Panc1 (cell line): ENCODE results near the gene FAM163B. TPM values are rescaled to one million over a fixed set of nuclear protein-coding genes. Genes with fewer than 3 reads are reported as not detected.

Experiments
- ATAC-seq: fragments of 200-7000 bp; cut with Tn5 transposase; 2 replicates; pipeline ENCODE4 v1.9.1; 2020; ENCODE audit warnings: mild to moderate bottlenecking, moderate library complexity
- BruUV-seq: library from RNA; stranded (reverse); fragments of 400-500 nt; replicated peaks from 2 replicates; lab custom pipeline; 2021; lab: Mats Ljungman, UMichigan
- CTCF ChIA-PET: fragments of 300-600 bp; sonication (Branson Sonifier 250); formaldehyde crosslinking; loops from one replicate; lab custom pipeline; 2022; ENCODE audit warnings: antibody characterized with exemption; lab: Charles Lee
- POLR2A ChIA-PET: fragments of 300-600 bp; sonication (Branson Sonifier 250); formaldehyde crosslinking; loops from one replicate; lab custom pipeline; 2022; ENCODE audit warnings: antibody characterized with exemption; lab: Charles Lee
- DNase-seq: peaks from one replicate; pipeline ENCODE4 v3.0.0-alpha.2; 2010; ENCODE audit warnings: low read depth, low spot score
- H3K27ac ChIP-seq: 2 replicates; pipeline ENCODE4 v1.5.1; 2011; ENCODE audit warnings: mild to moderate bottlenecking, low read length, inconsistent platforms
- H3K27me3 ChIP-seq: fragments of 200-500 bp; sonication (Bioruptor generic); 2 replicates; pipeline ENCODE4 v1.6.0; 2014; ENCODE audit warnings: low read length, inconsistent platforms; ENCODE audit not compliant: control insufficient read depth, insufficient read depth
- H3K36me3 ChIP-seq: fragments of 200-500 bp; sonication (Bioruptor generic); 2 replicates; pipeline ENCODE4 v1.5.1; 2014; ENCODE audit warnings: inconsistent platforms, mild to moderate bottlenecking, low read length, moderate library complexity; ENCODE audit not compliant: control insufficient read depth, insufficient read depth
- H3K4me1 ChIP-seq: 2 replicates; pipeline ENCODE4 v1.5.1; 2011; ENCODE audit warnings: inconsistent platforms, mild to moderate bottlenecking, low read length, moderate library complexity; ENCODE audit not compliant: control insufficient read depth, insufficient read depth
- H3K4me3 ChIP-seq, 2 experiments: 2 replicates each; pipeline ENCODE4 v1.5.1; 2011 to 2012; ENCODE audit warnings: low read depth in 2 of 2, low read length in 2 of 2, mild to moderate bottlenecking in 2 of 2, inconsistent platforms in 1 of 2, moderate library complexity in 1 of 2
- H3K9me3 ChIP-seq: fragments of 200-500 bp; sonication (Bioruptor generic); 2 replicates; pipeline ENCODE4 v1.5.1; 2014; ENCODE audit warnings: low read depth, mild to moderate bottlenecking, inconsistent platforms, low read length, moderate library complexity; ENCODE audit not compliant: control insufficient read depth, insufficient read depth
- POLR2AphosphoS5 ChIP-seq: IDR thresholded peaks from 2 replicates; pipeline ENCODE4 v1.6.1; 2012; ENCODE audit warnings: mild to moderate bottlenecking, low read depth, low read length, moderate library complexity
- SIN3A ChIP-seq: IDR thresholded peaks from 2 replicates; pipeline ENCODE4 v1.6.1; 2012; ENCODE audit warnings: low read depth, mild to moderate bottlenecking, low read length, moderate library complexity, borderline replicate concordance; ENCODE audit not compliant: insufficient read depth
- TCF7L2 ChIP-seq: IDR thresholded peaks from 2 replicates; pipeline ENCODE4 v1.6.1; 2011; ENCODE audit warnings: mild to moderate bottlenecking, low read depth, low read length, inconsistent platforms
- in situ Hi-C: cut with HindIII; loops from 2 replicates; pipeline ENCODE4 v1.10.0; 2016; ENCODE audit warnings: low sequenced_read_pairs, low pct_unique_long_range_greater_than_20kb
- intact Hi-C: fragments of 100-400 bp; cut with micrococcal nuclease; formaldehyde crosslinking; loops from one replicate; pipeline ENCODE4 v1.10.0; 2022; ENCODE audit not compliant: unreplicated experiment
- total RNA-seq: library from RNA; stranded (reverse); gene quantifications from one replicate; pipeline ENCODE4 v1.2.1, GENCODE V29; 2021; ENCODE audit not compliant: unreplicated experiment
- TF ChIP-seq, protein P1 (sequence below): fragments of 450-650 bp; IDR thresholded peaks from 2 replicates; pipeline ENCODE4 v1.5.1; 2017; ENCODE audit warnings: mild to moderate bottlenecking
- TF ChIP-seq, protein P2 (sequence below), 2 experiments: IDR thresholded peaks; 2 replicates each; pipeline ENCODE4 v1.6.1; 2011 to 2012; ENCODE audit warnings: low read depth in 2 of 2, control low read depth in 1 of 2, low read length in 1 of 2, mild to moderate bottlenecking in 1 of 2, moderate library complexity in 1 of 2; ENCODE audit not compliant: insufficient read depth in 1 of 2

FAM163B gene
- total RNA-seq, 1 experiment from 2014 or later: not detected

DNA sequence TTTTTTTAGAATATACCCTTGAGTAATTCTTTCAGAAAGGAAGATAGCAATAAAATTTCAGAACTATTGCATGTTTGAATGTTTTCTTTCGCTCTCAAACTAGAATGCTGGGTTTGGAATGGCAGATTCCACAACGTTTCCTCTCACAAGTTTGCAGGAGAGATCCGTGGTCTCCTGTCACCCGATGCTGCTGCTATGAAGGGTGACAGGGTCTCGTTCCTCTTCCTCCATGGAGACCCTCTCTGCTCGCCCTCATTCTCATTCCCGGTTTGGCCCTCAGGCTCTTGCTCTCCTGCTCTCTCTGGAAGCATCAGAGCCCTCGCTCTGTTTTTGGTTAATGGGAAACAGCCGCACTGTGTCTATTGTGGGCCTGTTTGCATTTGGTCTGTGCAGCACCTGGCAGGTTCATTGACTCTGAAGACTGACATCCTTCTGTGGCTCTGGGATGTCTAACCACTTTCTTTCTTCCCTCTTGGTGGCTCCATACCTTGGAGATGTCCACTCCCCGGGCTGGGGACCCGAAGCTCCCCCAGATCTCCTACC, 12.6 kb upstream of the FAM163B start:
- ChIA-PET POLR2A (no interaction called here), CTCF (no interaction called here)
- no peak overlapping the region for H3K4me3 ChIP-seq
- TF ChIP-seq POLR2AphosphoS5 (no peak), SIN3A (no peak)
- BruUV-seq: no TSS peak
- H3K9me3 ChIP-seq: no peaks in the 10 kb centered on the region
- H3K4me1 ChIP-seq: no peaks in the 10 kb centered on the region
- no peak overlapping the region for H3K27ac ChIP-seq
- intact Hi-C loops: no loop called here
- ATAC-seq (no peak), DNase-seq (no peak)
- in situ Hi-C loops: no loop called here
- H3K27me3 ChIP-seq: peaks cover 4% of the 10 kb centered on the region
- no peaks in the 10 kb centered on the region for H3K36me3 ChIP-seq

DNA sequence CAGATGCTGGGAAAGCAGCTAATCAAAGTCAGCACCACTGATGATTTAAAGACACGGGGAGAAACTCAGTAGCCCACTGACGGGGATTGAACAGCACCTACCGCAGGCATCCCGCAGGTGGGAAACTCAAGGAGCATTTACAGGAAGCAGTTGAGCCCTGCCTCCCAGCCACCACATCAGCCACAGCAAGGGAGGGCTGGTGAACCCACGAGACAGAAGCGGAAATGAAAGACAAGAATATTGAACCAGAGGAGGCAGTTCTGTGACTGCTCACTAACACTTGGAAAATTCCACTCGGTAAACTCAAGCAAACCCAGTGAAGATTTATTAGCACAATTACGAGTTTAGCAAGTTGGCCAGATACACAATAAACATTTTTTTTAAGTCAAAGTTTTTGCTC, 10.6 kb upstream of the FAM163B start:
- POLR2A ChIA-PET: no interaction called here
- Histone ChIP-seq H3K9me3 (no peaks in the 10 kb centered on the region), H3K27ac (no peak overlapping the region), H3K4me3 (no peak overlapping the region), H3K36me3 (no peaks in the 10 kb centered on the region), H3K27me3 (peaks cover 4% of the 10 kb centered on the region), H3K4me1 (no peaks in the 10 kb centered on the region)
- BruUV-seq: no TSS peak
- DNase-seq (no peak), ATAC-seq (no peak)
- intact Hi-C loops: no loop called here
- in situ Hi-C loops: no loop called here
- CTCF ChIA-PET: interaction anchor here (0.6 kb wide), 1 partner anchor 131 kb away, joined by 3 read pairs; no protein-coding TSS in a partner anchor
- TF ChIP-seq TCF7L2 (no peak), POLR2AphosphoS5 (no peak)
- TF ChIP-seq, protein P1, sequence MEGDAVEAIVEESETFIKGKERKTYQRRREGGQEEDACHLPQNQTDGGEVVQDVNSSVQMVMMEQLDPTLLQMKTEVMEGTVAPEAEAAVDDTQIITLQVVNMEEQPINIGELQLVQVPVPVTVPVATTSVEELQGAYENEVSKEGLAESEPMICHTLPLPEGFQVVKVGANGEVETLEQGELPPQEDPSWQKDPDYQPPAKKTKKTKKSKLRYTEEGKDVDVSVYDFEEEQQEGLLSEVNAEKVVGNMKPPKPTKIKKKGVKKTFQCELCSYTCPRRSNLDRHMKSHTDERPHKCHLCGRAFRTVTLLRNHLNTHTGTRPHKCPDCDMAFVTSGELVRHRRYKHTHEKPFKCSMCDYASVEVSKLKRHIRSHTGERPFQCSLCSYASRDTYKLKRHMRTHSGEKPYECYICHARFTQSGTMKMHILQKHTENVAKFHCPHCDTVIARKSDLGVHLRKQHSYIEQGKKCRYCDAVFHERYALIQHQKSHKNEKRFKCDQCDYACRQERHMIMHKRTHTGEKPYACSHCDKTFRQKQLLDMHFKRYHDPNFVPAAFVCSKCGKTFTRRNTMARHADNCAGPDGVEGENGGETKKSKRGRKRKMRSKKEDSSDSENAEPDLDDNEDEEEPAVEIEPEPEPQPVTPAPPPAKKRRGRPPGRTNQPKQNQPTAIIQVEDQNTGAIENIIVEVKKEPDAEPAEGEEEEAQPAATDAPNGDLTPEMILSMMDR: no peak

DNA sequence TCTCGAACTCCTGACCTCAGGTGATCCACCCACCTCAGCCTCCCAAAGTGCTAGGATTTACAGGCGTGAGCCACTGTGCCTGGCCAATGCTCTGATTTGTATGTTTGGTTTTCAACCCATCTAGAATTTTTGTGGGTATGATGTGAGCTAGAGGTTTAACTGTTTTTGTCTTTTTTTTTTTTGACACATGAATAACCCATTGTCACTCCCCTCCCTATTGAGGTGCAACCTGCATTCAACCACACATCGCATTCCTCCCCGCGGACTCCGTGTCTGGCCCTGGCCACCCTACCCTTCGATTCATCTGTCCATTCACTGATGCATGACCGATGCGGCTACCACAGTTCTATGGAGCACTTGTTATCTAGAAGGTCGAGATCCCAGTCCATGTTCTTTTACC, 9.5 kb upstream of the FAM163B start:
- peaks cover 4% of the 10 kb centered on the region for H3K27me3 ChIP-seq

More for the DNA sequence above, 9.5 kb upstream of the FAM163B start:
- in situ Hi-C loops (no loop called here), intact Hi-C loops (no loop called here)
- no peak overlapping the region for H3K4me3 ChIP-seq
- TF ChIP-seq TCF7L2: no peak
- TF ChIP-seq, protein P1: no peak
- TF ChIP-seq, protein P2, sequence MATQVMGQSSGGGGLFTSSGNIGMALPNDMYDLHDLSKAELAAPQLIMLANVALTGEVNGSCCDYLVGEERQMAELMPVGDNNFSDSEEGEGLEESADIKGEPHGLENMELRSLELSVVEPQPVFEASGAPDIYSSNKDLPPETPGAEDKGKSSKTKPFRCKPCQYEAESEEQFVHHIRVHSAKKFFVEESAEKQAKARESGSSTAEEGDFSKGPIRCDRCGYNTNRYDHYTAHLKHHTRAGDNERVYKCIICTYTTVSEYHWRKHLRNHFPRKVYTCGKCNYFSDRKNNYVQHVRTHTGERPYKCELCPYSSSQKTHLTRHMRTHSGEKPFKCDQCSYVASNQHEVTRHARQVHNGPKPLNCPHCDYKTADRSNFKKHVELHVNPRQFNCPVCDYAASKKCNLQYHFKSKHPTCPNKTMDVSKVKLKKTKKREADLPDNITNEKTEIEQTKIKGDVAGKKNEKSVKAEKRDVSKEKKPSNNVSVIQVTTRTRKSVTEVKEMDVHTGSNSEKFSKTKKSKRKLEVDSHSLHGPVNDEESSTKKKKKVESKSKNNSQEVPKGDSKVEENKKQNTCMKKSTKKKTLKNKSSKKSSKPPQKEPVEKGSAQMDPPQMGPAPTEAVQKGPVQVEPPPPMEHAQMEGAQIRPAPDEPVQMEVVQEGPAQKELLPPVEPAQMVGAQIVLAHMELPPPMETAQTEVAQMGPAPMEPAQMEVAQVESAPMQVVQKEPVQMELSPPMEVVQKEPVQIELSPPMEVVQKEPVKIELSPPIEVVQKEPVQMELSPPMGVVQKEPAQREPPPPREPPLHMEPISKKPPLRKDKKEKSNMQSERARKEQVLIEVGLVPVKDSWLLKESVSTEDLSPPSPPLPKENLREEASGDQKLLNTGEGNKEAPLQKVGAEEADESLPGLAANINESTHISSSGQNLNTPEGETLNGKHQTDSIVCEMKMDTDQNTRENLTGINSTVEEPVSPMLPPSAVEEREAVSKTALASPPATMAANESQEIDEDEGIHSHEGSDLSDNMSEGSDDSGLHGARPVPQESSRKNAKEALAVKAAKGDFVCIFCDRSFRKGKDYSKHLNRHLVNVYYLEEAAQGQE (IDR thresholded peaks at IDR 0.05; ENCODE audit: insufficient read depth in 1 of 2, low read depth in 2 of 2, low read length in 1 of 2): no peak
- no peaks in the 10 kb centered on the region for H3K4me1 ChIP-seq
- ChIA-PET CTCF (no interaction called here), POLR2A (no interaction called here)
- DNase-seq (no peak), ATAC-seq (no peak)
- H3K9me3 ChIP-seq: no peaks in the 10 kb centered on the region
- H3K27ac ChIP-seq: no peak overlapping the region
- no TSS peak for BruUV-seq
- no peaks in the 10 kb centered on the region for H3K36me3 ChIP-seq
